Measurements from ENCODE around the gene NABP1.

GRCh38 chr2:191646163-191646902 lies 31.6 kb upstream of the NABP1 start:
- TF ChIP-seq CTCF (conservative IDR thresholded peaks at IDR 0.05; ENCODE audit: low read length) (no peak), EZH2phosphoT487 (IDR thresholded peaks at IDR 0.05; ENCODE audit: borderline replicate concordance) (no peak)

Data from Loucy (cell line).